Measurements from ENCODE around the gene MPST. TPM values are rescaled to one million over a fixed set of nuclear protein-coding genes. Genes with fewer than 3 reads are reported as not detected.

Gene MPST
- total RNA-seq, 1 donor = 48.9 TPM

- no peak for TF ChIP-seq CTCF (IDR thresholded peaks at IDR 0.05; ENCODE audit: insufficient read depth, low read length)
- no peak overlapping the region for H3K4me3 ChIP-seq (ENCODE audit: low read depth, low read length)
- no peak for DNase-seq (ENCODE audit: low read depth)
Observed at GRCh38 chr22:37060801-37061610, 41.5 kb downstream of the MPST start.

GRCh38 chr22:37061611-37062375, 42.3 kb downstream of the MPST start:
- no peak for TF ChIP-seq CTCF (IDR thresholded peaks at IDR 0.05; ENCODE audit: insufficient read depth, low read length)
- DNase-seq (ENCODE audit: low read depth) = no peak
- H3K4me3 ChIP-seq (ENCODE audit: low read depth, low read length) = no peak overlapping the region

GRCh38 chr22:37062376-37062675, 42.8 kb downstream of the MPST start:
- no peak overlapping the region for H3K4me3 ChIP-seq (ENCODE audit: low read depth, low read length)
- DNase-seq (ENCODE audit: low read depth) = no peak
- TF ChIP-seq CTCF (IDR thresholded peaks at IDR 0.05; ENCODE audit: insufficient read depth, low read length) = no peak

- H3K4me3 ChIP-seq (ENCODE audit: low read depth, low read length) = no peak overlapping the region
- TF ChIP-seq CTCF (IDR thresholded peaks at IDR 0.05; ENCODE audit: insufficient read depth, low read length) = no peak
- DNase-seq (ENCODE audit: low read depth) = no peak
Observed at GRCh38 chr22:37062702-37063381, 43.3 kb downstream of the MPST start.

- H3K4me3 ChIP-seq (ENCODE audit: low read depth, low read length) = no peak overlapping the region
- no peak for DNase-seq (ENCODE audit: low read depth)
- no peak for TF ChIP-seq CTCF (IDR thresholded peaks at IDR 0.05; ENCODE audit: insufficient read depth, low read length)
Observed at GRCh38 chr22:37063431-37064420, 44.2 kb downstream of the MPST start.

- TF ChIP-seq CTCF (IDR thresholded peaks at IDR 0.05; ENCODE audit: insufficient read depth, low read length) = no peak
Observed at GRCh38 chr22:37064553-37064952, 45.0 kb downstream of the MPST start.

More at GRCh38 chr22:37064553-37064952, 45.0 kb downstream of the MPST start:
- DNase-seq (ENCODE audit: low read depth) = no peak
- H3K4me3 ChIP-seq (ENCODE audit: low read depth, low read length) = no peak overlapping the region
